HL-60 (cell line): Measurements from ENCODE around the gene PDE1C.
A peak's percentile ranks its signal among the peaks of the same experiment; 100 is the strongest.

Source experiments
- DNase-seq, 2 experiments: peaks; one replicate each; pipeline ENCODE4 v3.0.0-alpha.2; 2010 to 2020; ENCODE audit warnings: low read depth in 1 of 2, low spot score in 1 of 2
- H3K27ac ChIP-seq: fragments of 250-450 bp; sonication (Bioruptor Pico); replicated peaks from 2 replicates; pipeline ENCODE4 v1.5.1; 2020; ENCODE audit warnings: mild to moderate bottlenecking, moderate library complexity
- H3K27me3 ChIP-seq: fragments of 250-450 bp; sonication (Bioruptor Pico); 2 replicates; pipeline ENCODE4 v1.5.1; 2021; ENCODE audit warnings: mild to moderate bottlenecking, moderate library complexity; ENCODE audit not compliant: insufficient read depth, poor library complexity, severe bottlenecking
- H3K4me3 ChIP-seq: replicated peaks from 2 replicates; pipeline ENCODE4 v1.5.1; 2011; ENCODE audit warnings: mild to moderate bottlenecking, control low read depth, low read length; ENCODE audit not compliant: insufficient read depth
- GABPA ChIP-seq: IDR thresholded peaks from 2 replicates; pipeline ENCODE4 v1.6.1; 2012; ENCODE audit warnings: low read depth
- POLR2AphosphoS5 ChIP-seq: IDR thresholded peaks from 2 replicates; pipeline ENCODE4 v1.6.1; 2012; ENCODE audit warnings: low read depth
- SPI1 ChIP-seq: IDR thresholded peaks from 2 replicates; pipeline ENCODE4 v1.6.1; 2012; ENCODE audit warnings: low read depth, mild to moderate bottlenecking, borderline replicate concordance
- TF ChIP-seq, protein P1 (sequence below): IDR thresholded peaks from one replicate; pipeline ENCODE4 v1.5.1; 2011; ENCODE audit warnings: low read length, control low read depth, inconsistent platforms; ENCODE audit not compliant: insufficient read depth
- TF ChIP-seq, protein P2 (sequence below): IDR thresholded peaks from 2 replicates; pipeline ENCODE4 v1.6.1; 2012; ENCODE audit warnings: low read depth; ENCODE audit not compliant: insufficient replicate concordance

Gene PDE1C

DNA sequence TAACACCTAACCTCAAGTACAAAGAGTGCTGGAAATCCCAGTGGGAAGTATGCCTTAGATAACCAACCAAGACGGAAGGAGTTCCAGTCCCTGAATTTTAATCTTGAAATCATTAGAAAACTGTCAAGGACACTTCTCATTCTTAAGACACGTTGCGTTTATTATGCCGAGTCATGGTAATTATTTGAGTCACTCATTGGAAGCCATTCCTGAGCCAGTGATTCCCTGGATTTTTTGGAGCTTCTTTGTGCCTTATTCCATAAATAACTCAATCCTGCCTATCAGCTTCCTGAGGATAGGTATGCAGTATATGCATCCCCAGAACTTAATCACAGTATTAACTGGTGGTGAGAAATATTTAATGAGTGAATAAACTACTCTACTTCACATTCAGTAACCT, 305.7 kb downstream of the PDE1C start:
- DNase-seq, result no peak
- TF ChIP-seq, protein P1, sequence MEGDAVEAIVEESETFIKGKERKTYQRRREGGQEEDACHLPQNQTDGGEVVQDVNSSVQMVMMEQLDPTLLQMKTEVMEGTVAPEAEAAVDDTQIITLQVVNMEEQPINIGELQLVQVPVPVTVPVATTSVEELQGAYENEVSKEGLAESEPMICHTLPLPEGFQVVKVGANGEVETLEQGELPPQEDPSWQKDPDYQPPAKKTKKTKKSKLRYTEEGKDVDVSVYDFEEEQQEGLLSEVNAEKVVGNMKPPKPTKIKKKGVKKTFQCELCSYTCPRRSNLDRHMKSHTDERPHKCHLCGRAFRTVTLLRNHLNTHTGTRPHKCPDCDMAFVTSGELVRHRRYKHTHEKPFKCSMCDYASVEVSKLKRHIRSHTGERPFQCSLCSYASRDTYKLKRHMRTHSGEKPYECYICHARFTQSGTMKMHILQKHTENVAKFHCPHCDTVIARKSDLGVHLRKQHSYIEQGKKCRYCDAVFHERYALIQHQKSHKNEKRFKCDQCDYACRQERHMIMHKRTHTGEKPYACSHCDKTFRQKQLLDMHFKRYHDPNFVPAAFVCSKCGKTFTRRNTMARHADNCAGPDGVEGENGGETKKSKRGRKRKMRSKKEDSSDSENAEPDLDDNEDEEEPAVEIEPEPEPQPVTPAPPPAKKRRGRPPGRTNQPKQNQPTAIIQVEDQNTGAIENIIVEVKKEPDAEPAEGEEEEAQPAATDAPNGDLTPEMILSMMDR, result no peak
- TF ChIP-seq, protein P2, sequence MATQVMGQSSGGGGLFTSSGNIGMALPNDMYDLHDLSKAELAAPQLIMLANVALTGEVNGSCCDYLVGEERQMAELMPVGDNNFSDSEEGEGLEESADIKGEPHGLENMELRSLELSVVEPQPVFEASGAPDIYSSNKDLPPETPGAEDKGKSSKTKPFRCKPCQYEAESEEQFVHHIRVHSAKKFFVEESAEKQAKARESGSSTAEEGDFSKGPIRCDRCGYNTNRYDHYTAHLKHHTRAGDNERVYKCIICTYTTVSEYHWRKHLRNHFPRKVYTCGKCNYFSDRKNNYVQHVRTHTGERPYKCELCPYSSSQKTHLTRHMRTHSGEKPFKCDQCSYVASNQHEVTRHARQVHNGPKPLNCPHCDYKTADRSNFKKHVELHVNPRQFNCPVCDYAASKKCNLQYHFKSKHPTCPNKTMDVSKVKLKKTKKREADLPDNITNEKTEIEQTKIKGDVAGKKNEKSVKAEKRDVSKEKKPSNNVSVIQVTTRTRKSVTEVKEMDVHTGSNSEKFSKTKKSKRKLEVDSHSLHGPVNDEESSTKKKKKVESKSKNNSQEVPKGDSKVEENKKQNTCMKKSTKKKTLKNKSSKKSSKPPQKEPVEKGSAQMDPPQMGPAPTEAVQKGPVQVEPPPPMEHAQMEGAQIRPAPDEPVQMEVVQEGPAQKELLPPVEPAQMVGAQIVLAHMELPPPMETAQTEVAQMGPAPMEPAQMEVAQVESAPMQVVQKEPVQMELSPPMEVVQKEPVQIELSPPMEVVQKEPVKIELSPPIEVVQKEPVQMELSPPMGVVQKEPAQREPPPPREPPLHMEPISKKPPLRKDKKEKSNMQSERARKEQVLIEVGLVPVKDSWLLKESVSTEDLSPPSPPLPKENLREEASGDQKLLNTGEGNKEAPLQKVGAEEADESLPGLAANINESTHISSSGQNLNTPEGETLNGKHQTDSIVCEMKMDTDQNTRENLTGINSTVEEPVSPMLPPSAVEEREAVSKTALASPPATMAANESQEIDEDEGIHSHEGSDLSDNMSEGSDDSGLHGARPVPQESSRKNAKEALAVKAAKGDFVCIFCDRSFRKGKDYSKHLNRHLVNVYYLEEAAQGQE, result no peak
- TF ChIP-seq SPI1 (no peak), POLR2AphosphoS5 (no peak), GABPA (no peak)
- no peaks in the 10 kb centered on the region for H3K27me3 ChIP-seq
- H3K4me3 ChIP-seq, result no peak overlapping the region
- H3K27ac ChIP-seq, result no peak overlapping the region

DNA sequence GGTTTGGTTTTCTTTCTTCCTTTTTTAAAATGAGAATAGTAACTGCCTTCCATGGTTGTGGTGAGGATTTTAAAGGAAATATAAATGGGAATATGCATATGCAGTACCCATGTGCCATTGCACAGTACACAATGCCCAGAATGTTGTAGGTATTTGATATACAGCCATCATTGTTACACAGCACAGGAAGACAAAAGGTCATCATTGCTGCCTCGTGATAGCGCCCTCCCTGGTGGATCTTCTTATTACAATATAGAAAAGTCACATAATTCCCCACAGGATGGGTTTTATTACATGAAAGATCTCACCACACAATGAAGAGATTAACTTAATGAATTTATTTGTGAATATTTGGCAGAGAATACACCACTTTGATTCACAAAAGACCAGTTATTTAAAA, 306.7 kb downstream of the PDE1C start:
- Histone ChIP-seq H3K27ac (no peak overlapping the region), H3K4me3 (no peak overlapping the region), H3K27me3 (no peaks in the 10 kb centered on the region)
- TF ChIP-seq, protein P1, result peak; percentile 2
- no peak for TF ChIP-seq SPI1
- no peak for DNase-seq

DNA sequence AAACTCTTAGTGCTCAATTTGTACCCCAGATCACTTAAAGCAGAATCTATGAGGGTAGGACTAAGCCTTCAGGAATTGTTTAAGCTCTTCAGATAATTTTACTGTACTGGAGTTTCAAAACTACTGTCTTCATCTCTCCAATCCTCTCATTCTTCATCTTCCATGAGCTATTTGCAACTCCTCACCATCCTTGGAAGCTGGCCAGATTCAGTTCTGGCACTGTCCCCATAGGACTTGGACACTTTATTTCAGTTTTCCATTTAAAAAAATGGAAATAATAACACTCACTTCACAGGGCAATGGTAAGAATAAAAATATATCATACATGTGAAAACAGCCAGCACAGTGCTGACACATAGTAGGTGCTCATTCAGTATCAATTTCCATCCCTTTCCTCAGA, 308.6 kb downstream of the PDE1C start:
- Histone ChIP-seq H3K27ac (no peak overlapping the region), H3K27me3 (no peaks in the 10 kb centered on the region), H3K4me3 (no peak overlapping the region)
- TF ChIP-seq, protein P2, result no peak
- no peak for TF ChIP-seq POLR2AphosphoS5
- TF ChIP-seq GABPA, result no peak
- TF ChIP-seq, protein P1, result no peak
- no peak for TF ChIP-seq SPI1
- DNase-seq, result no peak

DNA sequence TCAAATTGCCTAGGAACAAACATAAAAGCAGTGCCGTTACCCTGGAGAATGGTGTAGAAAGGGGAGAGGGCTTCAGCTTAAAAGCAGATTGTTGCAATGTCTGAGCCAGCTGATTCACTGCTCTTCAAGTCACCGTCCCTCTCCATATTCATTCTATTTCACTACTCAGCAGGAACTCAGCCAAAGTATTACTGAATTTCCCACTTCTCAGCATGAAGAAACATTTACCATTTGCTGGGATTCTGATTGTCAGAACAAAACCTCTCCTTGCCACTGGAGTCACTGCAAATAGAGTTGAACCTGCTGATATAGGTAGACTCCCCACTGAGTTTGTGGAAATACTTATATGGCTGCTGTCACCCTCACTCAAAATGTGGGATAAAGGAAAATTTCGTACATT, 311.5 kb downstream of the PDE1C start:
- TF ChIP-seq, protein P2, result no peak
- TF ChIP-seq POLR2AphosphoS5 (no peak), GABPA (no peak), SPI1 (no peak)
- TF ChIP-seq, protein P1, result no peak
- no peaks in the 10 kb centered on the region for H3K27me3 ChIP-seq
- no peak for DNase-seq

More for the DNA sequence above, 311.5 kb downstream of the PDE1C start:
- H3K4me3 ChIP-seq, result no peak overlapping the region
- H3K27ac ChIP-seq, result no peak overlapping the region
